ENCODE results near the gene P2RY1. TPM values are rescaled to one million over a fixed set of nuclear protein-coding genes. Genes with fewer than 3 reads are reported as not detected.

Gene P2RY1
- total RNA-seq, 1 donor from 2014 or later, result 0.58 TPM

GRCh38 chr3:152797751-152798432 lies 37.0 kb upstream of the P2RY1 start:
- H3K36me3 ChIP-seq (ENCODE audit: control insufficient read depth, insufficient read depth, low read length), result no peaks in the 10 kb centered on the region
- no peak for DNase-seq (ENCODE audit: low read depth)
- TF ChIP-seq CTCF (IDR thresholded peaks at IDR 0.05; ENCODE audit: insufficient read depth, low read length, poor library complexity, severe bottlenecking), result no peak
- no peak overlapping the region for H3K4me3 ChIP-seq (ENCODE audit: low read depth, low read length)
- no peaks in the 10 kb centered on the region for H3K27me3 ChIP-seq (ENCODE audit: control insufficient read depth, insufficient read depth, low read length)

GRCh38 chr3:152811974-152812760 lies 22.8 kb upstream of the P2RY1 start:
- no peaks in the 10 kb centered on the region for H3K36me3 ChIP-seq (ENCODE audit: control insufficient read depth, insufficient read depth, low read length)
- H3K27me3 ChIP-seq (ENCODE audit: control insufficient read depth, insufficient read depth, low read length), result no peaks in the 10 kb centered on the region
- H3K4me3 ChIP-seq (ENCODE audit: low read depth, low read length), result no peak overlapping the region
- no peak for TF ChIP-seq CTCF (IDR thresholded peaks at IDR 0.05; ENCODE audit: insufficient read depth, low read length, poor library complexity, severe bottlenecking)
- DNase-seq (ENCODE audit: low read depth), result no peak

GRCh38 chr3:152817400-152817799 lies 17.5 kb upstream of the P2RY1 start:
- no peak for DNase-seq (ENCODE audit: low read depth)
- H3K27me3 ChIP-seq (ENCODE audit: control insufficient read depth, insufficient read depth, low read length), result no peaks in the 10 kb centered on the region
- no peak overlapping the region for H3K4me3 ChIP-seq (ENCODE audit: low read depth, low read length)
- no peak for TF ChIP-seq CTCF (IDR thresholded peaks at IDR 0.05; ENCODE audit: insufficient read depth, low read length, poor library complexity, severe bottlenecking)
- H3K36me3 ChIP-seq (ENCODE audit: control insufficient read depth, insufficient read depth, low read length), result no peaks in the 10 kb centered on the region

- H3K36me3 ChIP-seq (ENCODE audit: control insufficient read depth, insufficient read depth, low read length), result no peaks in the 10 kb centered on the region
- H3K4me3 ChIP-seq (ENCODE audit: low read depth, low read length), result no peak overlapping the region
- DNase-seq (ENCODE audit: low read depth), result no peak
- no peaks in the 10 kb centered on the region for H3K27me3 ChIP-seq (ENCODE audit: control insufficient read depth, insufficient read depth, low read length)
- no peak for TF ChIP-seq CTCF (IDR thresholded peaks at IDR 0.05; ENCODE audit: insufficient read depth, low read length, poor library complexity, severe bottlenecking)
Measured at GRCh38 chr3:152818027-152818426, 16.9 kb upstream of the P2RY1 start.

GRCh38 chr3:152823173-152823572 lies 11.8 kb upstream of the P2RY1 start:
- DNase-seq (ENCODE audit: low read depth), result no peak
- Histone ChIP-seq H3K27me3 (ENCODE audit: control insufficient read depth, insufficient read depth, low read length) (no peaks in the 10 kb centered on the region), H3K4me3 (ENCODE audit: low read depth, low read length) (no peak overlapping the region), H3K36me3 (ENCODE audit: control insufficient read depth, insufficient read depth, low read length) (no peaks in the 10 kb centered on the region)
- TF ChIP-seq CTCF (IDR thresholded peaks at IDR 0.05; ENCODE audit: insufficient read depth, low read length, poor library complexity, severe bottlenecking), result no peak

Data from kidney epithelial cell (primary cell).